Articular chondrocyte of knee joint (primary cell): ENCODE results near the gene LRP6. TPM values are rescaled to one million over a fixed set of nuclear protein-coding genes. Genes with fewer than 3 reads are reported as not detected.

Experiments
- small RNA-seq: library from RNA; depleted of rRNA; stranded (forward); fragments of <200 nt; gene quantifications from one replicate; pipeline ENCODE3, GENCODE V24; 2012
- total RNA-seq: library from RNA; depleted of rRNA; stranded (reverse); fragments of >200 nt; gene quantifications from 2 replicates; pipeline ENCODE4 v1.2.3, GENCODE V29; 2012

The LRP6 gene
- total RNA-seq = 38.4 and 42.5 TPM in 2 replicates

DNA sequence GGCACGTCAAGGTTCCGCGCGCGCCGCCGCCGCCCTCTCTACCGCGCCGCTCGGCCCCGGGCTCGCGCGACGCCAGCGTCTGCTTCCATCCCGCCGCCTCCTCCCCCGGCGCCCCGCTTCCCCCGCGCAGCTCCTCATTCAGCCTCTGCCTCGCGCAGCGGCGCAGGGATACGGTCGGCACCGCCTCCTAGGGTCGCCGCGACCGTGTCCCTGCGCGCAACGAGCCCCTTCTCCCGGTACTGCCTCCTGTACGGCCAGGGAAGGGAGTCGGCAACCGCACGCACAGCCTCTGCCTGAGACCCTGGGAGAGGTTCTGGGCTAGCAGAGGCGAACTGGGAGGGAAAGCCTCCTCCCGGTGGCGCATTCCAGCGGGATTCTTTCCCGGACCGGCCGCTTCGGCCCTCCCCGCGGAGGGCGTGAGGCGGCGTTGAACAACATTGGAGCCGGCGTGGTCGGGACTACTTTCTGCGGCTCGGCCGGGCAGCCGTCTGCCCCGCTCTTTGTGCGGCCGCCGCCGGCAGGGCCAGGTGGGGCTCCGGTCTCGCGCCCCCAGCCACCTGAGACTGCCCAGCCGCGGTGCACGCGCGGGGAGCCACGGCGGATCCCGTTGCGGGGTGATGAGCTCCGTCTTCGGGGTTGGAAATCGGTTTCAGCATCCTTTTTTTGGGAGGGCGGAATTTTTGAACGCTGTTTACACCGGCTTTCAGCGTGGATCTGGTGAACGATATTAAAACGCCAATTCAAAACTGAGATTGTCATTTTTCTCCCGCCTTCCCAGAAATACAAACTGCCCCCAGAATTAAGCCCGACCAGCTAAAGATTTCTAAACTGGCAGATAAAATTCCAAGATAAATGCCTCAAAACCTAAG is at the start of gene LRP6:
TSS of gene LRP6 (minus strand) at position 172 of the 869 bp plus-strand sequence. CDS start 309 bp downstream, outside the sequence.

GRCh38 chr12:12070674-12071656 is 195.9 kb downstream of the LRP6 start, which contains the start of gene BCL2L14:
Gene BCL2L14 (plus strand): TSS chr12:12070939. CDS start chr12:12079306, 8,367 bp downstream.

Small RNAs within 50 kb of the gene (small RNA-seq; reads per million reads assigned to genes)
- gene RNU6-318P (not detected), gene RNU6-545P (not detected)

Other genes with a start within 250 kb of the LRP6 start
- gene BCL2L14, start 196.1 kb downstream of the LRP6 start, total RNA-seq = 0.13 TPM in 1 of 2 replicates, not detected in the other
- gene MANSC1, start 83.2 kb upstream of the LRP6 start, total RNA-seq = 14.5 and 16.2 TPM in 2 replicates
- 17.0 and 18.0 TPM in 2 replicates for gene BORCS5, start 90.0 kb upstream of the LRP6 start, total RNA-seq